Activated T-cell treated with anti-CD3 and anti-CD28 coated beads, Interleukin-2, amount 50 U/mL, for 24 hours (primary cell): ENCODE data around the gene GLI2.

Experiments used
- DNase-seq: peaks from one replicate; pipeline ENCODE4 v3.0.0-alpha.2; 2020
- H3K27ac Mint-ChIP-seq: 2 replicates; pipeline ENCODE4 v1.8.0; 2020; ENCODE audit warnings: mild to moderate bottlenecking, mixed read lengths
- H3K27me3 Mint-ChIP-seq: 2 replicates; pipeline ENCODE4 v1.8.0; 2020; ENCODE audit warnings: mixed read lengths
- H3K36me3 Mint-ChIP-seq: 2 replicates; pipeline ENCODE4 v1.8.0; 2020; ENCODE audit warnings: low read depth, mixed read lengths
- H3K4me1 Mint-ChIP-seq: 2 replicates; pipeline ENCODE4 v1.8.0; 2020; ENCODE audit warnings: low read depth, mixed read lengths
- H3K4me3 Mint-ChIP-seq: 2 replicates; pipeline ENCODE4 v1.8.0; 2020; ENCODE audit warnings: mild to moderate bottlenecking, moderate library complexity, mixed read lengths
- H3K9me3 Mint-ChIP-seq: 2 replicates; pipeline ENCODE4 v1.8.0; 2020; ENCODE audit warnings: mixed read lengths

GLI2 gene

DNA sequence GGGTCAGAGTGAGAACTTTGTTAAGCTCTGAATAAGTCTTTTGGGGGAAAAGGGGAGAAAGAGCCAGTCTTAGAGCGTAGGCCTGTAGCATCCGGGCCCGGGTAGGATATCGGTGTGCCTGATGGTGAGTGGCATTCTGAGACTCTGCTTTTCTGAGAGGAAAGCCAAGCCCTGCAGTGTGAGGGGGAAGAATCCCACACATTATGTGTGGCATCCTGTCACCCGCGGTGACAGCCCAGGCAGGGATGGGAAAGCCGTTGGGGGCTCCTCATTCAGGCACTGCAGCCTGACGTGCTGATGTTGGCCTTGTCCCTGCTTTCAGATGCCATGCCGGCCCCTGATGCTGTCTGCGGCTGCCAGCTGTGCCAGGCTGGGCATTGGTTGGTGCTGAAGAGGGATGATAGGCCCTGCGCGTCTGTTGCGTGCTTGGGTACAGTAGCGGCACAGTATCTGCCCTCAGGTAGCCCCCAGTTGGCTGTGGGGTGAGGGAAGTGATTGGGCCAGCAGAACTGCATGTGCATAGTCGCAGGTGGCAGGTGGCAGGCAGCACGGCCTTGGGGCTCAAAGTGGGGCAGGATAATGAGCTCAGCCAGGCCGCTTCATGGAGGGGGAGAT, 37.6 kb downstream of the GLI2 start:
- Mint-ChIP-seq H3K36me3 (no peaks in the 10 kb centered on the region), H3K9me3 (no peaks in the 10 kb centered on the region), H3K4me3 (no peak overlapping the region), H3K27ac (no peak overlapping the region), H3K27me3 (no peaks in the 10 kb centered on the region), H3K4me1 (no peaks in the 10 kb centered on the region)
- DNase-seq, result no peak

DNA sequence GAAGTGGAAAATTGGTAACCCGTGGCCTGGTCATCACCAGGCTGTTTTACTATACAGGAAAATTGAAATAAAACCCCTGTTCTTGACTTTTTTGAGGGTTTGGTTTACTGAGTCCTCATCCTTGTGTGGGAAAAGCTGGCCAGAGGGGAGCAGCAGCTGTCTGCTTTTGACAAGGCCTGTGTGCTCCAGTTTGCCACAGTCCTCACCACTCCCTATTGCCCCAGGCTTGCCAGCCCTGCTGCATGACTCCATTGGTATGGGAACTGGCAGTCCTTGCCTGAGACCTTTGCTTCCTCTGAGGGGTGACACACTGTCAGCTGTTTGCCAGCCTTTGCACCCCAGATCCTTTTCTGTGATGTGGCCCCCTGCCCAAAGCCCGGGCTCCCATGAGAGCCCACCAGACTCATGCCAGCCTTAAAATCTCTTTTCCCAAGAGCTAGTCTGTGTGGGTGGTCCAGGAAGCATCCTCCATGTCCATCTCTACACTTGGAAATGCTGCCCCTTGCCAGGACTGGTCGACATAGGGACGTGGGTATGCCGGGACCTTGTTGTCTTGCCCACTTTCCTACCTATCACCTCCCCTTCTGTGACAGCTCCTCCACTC, 39.0 kb downstream of the GLI2 start:
- no peaks in the 10 kb centered on the region for H3K36me3 Mint-ChIP-seq
- no peak for DNase-seq
- no peaks in the 10 kb centered on the region for H3K4me1 Mint-ChIP-seq
- no peaks in the 10 kb centered on the region for H3K27me3 Mint-ChIP-seq
- no peaks in the 10 kb centered on the region for H3K9me3 Mint-ChIP-seq
- H3K4me3 Mint-ChIP-seq, result no peak overlapping the region
- no peak overlapping the region for H3K27ac Mint-ChIP-seq

DNA sequence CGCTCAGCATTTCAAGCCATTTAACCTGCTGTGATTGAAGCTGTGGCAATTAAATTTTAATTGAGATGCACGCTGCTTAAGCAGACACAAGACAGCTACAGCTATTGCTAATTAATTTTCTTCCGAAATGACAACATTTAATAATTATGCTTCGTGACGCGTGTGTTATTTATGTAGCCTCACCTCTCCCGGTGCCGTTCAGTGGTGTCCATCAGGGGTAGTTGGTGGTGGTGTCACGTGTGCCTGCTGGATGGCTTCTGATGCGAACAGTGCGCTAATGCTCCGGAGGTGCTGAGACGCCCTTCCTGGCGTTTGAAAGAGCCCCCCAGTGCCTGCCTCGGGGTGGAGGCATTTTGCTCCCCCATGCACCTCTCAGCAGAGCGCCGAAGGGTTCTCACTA, 39.5 kb downstream of the GLI2 start:
- no peaks in the 10 kb centered on the region for H3K9me3 Mint-ChIP-seq
- H3K4me1 Mint-ChIP-seq, result no peaks in the 10 kb centered on the region
- H3K36me3 Mint-ChIP-seq, result no peaks in the 10 kb centered on the region
- H3K27ac Mint-ChIP-seq, result no peak overlapping the region
- H3K4me3 Mint-ChIP-seq, result no peak overlapping the region
- DNase-seq, result no peak
- H3K27me3 Mint-ChIP-seq, result no peaks in the 10 kb centered on the region

GRCh38 chr2:120775801-120776589, 40.3 kb downstream of the GLI2 start:
- Mint-ChIP-seq H3K4me3 (no peak overlapping the region), H3K36me3 (no peaks in the 10 kb centered on the region), H3K27me3 (no peaks in the 10 kb centered on the region), H3K4me1 (no peaks in the 10 kb centered on the region), H3K27ac (no peak overlapping the region), H3K9me3 (no peaks in the 10 kb centered on the region)
- no peak for DNase-seq

GRCh38 chr2:120776649-120777048, 41.0 kb downstream of the GLI2 start:
- Mint-ChIP-seq H3K4me1 (no peaks in the 10 kb centered on the region), H3K4me3 (no peak overlapping the region), H3K9me3 (no peaks in the 10 kb centered on the region), H3K36me3 (no peaks in the 10 kb centered on the region), H3K27ac (no peak overlapping the region), H3K27me3 (no peaks in the 10 kb centered on the region)
- no peak for DNase-seq

GRCh38 chr2:120777170-120777751, 41.6 kb downstream of the GLI2 start:
- no peaks in the 10 kb centered on the region for H3K9me3 Mint-ChIP-seq
- DNase-seq, result no peak
- no peaks in the 10 kb centered on the region for H3K4me1 Mint-ChIP-seq
- no peaks in the 10 kb centered on the region for H3K36me3 Mint-ChIP-seq
- H3K27ac Mint-ChIP-seq, result no peak overlapping the region
- no peak overlapping the region for H3K4me3 Mint-ChIP-seq
- no peaks in the 10 kb centered on the region for H3K27me3 Mint-ChIP-seq

- H3K27ac Mint-ChIP-seq, result no peak overlapping the region
- H3K4me3 Mint-ChIP-seq, result no peak overlapping the region
- DNase-seq, result no peak
- no peaks in the 10 kb centered on the region for H3K36me3 Mint-ChIP-seq
- H3K27me3 Mint-ChIP-seq, result no peaks in the 10 kb centered on the region
- no peaks in the 10 kb centered on the region for H3K9me3 Mint-ChIP-seq
- no peaks in the 10 kb centered on the region for H3K4me1 Mint-ChIP-seq
Measured at GRCh38 chr2:120777787-120778186, 42.1 kb downstream of the GLI2 start.

DNA sequence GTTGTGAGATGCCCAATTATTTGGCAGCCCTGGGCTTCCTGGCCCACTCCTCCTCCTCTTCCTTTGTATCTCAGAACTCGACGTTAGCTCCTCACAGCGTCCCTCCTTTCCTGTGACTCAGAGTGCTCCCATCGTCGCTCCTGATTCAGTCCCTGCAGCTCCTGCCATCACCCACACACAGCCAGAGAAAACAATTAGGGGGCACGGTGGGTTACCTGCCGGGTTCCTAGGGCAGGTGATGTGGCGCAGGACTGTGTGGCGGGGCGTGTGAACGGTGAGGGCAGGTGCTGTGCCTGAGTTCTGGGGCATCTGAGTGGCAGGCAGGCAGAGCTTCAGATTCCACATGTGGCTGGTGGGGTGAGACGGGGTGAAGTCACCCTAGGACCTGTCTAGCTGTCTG, 42.6 kb downstream of the GLI2 start:
- Mint-ChIP-seq H3K27ac (no peak overlapping the region), H3K36me3 (no peaks in the 10 kb centered on the region), H3K4me3 (no peak overlapping the region), H3K9me3 (no peaks in the 10 kb centered on the region), H3K27me3 (no peaks in the 10 kb centered on the region), H3K4me1 (peaks cover 2% of the 10 kb centered on the region)
- no peak for DNase-seq

DNA sequence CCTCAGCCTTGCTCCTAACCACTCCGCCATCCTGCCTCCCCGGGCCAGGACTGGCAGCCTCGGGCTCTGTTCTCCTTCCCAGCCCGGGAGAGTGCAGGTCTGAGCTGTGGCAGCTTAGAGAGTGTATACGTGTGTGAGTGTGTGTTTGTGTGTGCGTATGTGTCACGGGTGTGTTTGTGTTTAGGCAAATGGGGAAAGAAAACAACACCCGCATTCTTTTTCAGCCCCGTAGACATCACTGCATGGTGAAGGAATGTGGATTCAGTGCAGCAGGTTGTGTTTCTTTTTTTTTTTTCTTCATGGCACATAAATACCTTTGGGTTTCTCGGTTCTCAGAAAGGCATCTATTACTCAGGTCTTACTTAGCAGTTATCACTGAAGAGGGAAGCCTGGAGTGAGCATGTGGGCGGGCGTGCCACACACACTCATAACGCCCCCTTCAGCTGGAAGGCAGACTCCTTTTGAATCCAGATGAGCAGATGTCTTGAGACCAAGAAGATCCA, 44.2 kb downstream of the GLI2 start:
- no peak for DNase-seq
- no peaks in the 10 kb centered on the region for H3K9me3 Mint-ChIP-seq
- no peak overlapping the region for H3K27ac Mint-ChIP-seq
- no peaks in the 10 kb centered on the region for H3K36me3 Mint-ChIP-seq
- peaks cover 3% of the 10 kb centered on the region for H3K4me1 Mint-ChIP-seq
- no peak overlapping the region for H3K4me3 Mint-ChIP-seq
- H3K27me3 Mint-ChIP-seq, result no peaks in the 10 kb centered on the region

DNA sequence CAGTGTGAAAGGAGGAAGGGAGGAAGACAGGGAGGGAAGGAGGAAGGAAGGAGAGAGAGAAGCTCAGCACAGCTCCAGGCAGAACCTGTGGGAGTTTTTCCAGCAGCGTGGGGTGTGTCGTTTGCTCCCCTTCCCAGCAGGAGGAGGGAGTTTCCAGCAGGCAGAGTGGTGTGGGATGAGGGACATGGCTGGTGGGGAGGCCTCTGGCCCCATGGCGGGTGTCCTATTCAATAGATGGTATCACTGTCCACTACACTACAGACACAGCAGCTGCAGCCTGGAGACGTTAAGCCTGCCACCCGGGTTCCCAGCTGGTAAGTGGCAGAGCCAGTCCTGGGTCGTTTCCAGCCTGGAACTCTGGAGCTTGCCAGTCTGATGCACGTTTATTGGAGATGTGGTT, 44.7 kb downstream of the GLI2 start:
- DNase-seq, result no peak
- H3K27ac Mint-ChIP-seq, result no peak overlapping the region
- peaks cover 3% of the 10 kb centered on the region for H3K4me1 Mint-ChIP-seq

GRCh38 chr2:120783371-120783791, 47.7 kb downstream of the GLI2 start:
- Mint-ChIP-seq H3K27me3 (no peaks in the 10 kb centered on the region), H3K36me3 (no peaks in the 10 kb centered on the region), H3K27ac (no peak overlapping the region), H3K4me1 (peaks cover 3% of the 10 kb centered on the region), H3K9me3 (no peaks in the 10 kb centered on the region), H3K4me3 (no peak overlapping the region)
- DNase-seq, result no peak

More for the DNA sequence above, 44.7 kb downstream of the GLI2 start:
- H3K4me3 Mint-ChIP-seq, result no peak overlapping the region
- no peaks in the 10 kb centered on the region for H3K27me3 Mint-ChIP-seq
- H3K36me3 Mint-ChIP-seq, result no peaks in the 10 kb centered on the region
- H3K9me3 Mint-ChIP-seq, result no peaks in the 10 kb centered on the region

DNA sequence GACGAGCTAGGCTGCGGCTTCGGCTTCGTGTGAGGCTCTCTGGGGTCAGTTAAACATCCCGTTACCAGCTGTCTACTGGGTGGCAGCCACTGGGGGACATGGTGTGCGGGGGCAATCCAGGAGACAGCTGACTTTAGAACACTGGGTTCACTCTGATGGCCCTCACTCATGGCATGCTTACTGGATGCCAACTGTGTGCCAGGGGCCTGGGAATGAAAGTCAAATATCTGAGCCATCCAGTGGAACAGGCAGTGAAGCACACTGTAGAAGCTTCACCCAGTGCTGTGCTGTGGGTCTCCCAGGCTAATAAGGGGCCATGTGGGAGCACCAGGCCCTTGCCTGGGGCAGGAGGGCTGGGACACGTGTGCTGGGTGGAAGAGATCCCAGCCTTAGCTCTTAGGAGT, 48.3 kb downstream of the GLI2 start:
- peaks cover 3% of the 10 kb centered on the region for H3K4me1 Mint-ChIP-seq
- DNase-seq, result no peak
- no peak overlapping the region for H3K27ac Mint-ChIP-seq
- H3K4me3 Mint-ChIP-seq, result no peak overlapping the region
- no peaks in the 10 kb centered on the region for H3K27me3 Mint-ChIP-seq
- no peaks in the 10 kb centered on the region for H3K9me3 Mint-ChIP-seq
- H3K36me3 Mint-ChIP-seq, result no peaks in the 10 kb centered on the region
